NB4 (cell line): Measurements from ENCODE around the gene SYCP2.
"Not testable (repeated sequence)": the region's sequence is repeated elsewhere in the genome, so short reads cannot be mapped to it uniquely, and the experiment has no call there.

Experiments
- DNase-seq: peaks from one replicate; pipeline ENCODE4 v3.0.0; 2010; ENCODE audit warnings: low read depth
- H3K4me3 ChIP-seq: one replicate; pipeline ENCODE4 v1.5.1; 2011; ENCODE audit warnings: mild to moderate bottlenecking, low read depth, low read length, moderate library complexity
- MYC ChIP-seq: IDR thresholded peaks from 2 replicates; pipeline ENCODE4 v1.6.1; 2011; ENCODE audit warnings: low read depth, low read length
- POLR2A ChIP-seq: IDR thresholded peaks from 2 replicates; pipeline ENCODE4 v1.6.1; 2011; ENCODE audit warnings: mild to moderate bottlenecking; ENCODE audit not compliant: insufficient read length; ENCODE audit errors: extremely low read depth
- TF ChIP-seq, protein P1 (sequence below): IDR thresholded peaks from one replicate; pipeline ENCODE4 v1.5.1; 2012; ENCODE audit warnings: low read depth, low read length
- TF ChIP-seq, protein P2 (sequence below): IDR thresholded peaks from 2 replicates; pipeline ENCODE4 v1.6.1; 2011; ENCODE audit warnings: low read depth, low read length

SYCP2 gene

DNA sequence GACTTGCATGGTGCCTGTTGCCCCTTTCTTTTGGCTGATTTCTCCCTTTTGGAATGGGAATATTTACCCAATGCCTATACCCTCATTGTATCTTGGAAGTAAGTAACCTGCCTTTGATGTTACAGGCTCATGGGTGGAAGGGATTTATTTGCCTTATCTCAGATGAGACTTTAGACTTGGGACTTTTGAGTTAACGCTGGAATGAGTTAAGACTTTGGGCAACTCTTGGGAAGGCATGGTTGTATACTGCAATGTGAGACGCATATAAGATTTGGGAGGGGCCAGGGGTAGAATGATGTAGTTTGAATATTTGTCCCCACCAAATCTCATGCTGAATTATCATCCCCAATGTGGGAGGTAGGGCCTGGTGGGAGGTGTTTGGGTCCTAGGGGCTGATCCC, 75.5 kb downstream of the SYCP2 start:
- H3K4me3 ChIP-seq: no peak overlapping the region
- TF ChIP-seq, protein P1, sequence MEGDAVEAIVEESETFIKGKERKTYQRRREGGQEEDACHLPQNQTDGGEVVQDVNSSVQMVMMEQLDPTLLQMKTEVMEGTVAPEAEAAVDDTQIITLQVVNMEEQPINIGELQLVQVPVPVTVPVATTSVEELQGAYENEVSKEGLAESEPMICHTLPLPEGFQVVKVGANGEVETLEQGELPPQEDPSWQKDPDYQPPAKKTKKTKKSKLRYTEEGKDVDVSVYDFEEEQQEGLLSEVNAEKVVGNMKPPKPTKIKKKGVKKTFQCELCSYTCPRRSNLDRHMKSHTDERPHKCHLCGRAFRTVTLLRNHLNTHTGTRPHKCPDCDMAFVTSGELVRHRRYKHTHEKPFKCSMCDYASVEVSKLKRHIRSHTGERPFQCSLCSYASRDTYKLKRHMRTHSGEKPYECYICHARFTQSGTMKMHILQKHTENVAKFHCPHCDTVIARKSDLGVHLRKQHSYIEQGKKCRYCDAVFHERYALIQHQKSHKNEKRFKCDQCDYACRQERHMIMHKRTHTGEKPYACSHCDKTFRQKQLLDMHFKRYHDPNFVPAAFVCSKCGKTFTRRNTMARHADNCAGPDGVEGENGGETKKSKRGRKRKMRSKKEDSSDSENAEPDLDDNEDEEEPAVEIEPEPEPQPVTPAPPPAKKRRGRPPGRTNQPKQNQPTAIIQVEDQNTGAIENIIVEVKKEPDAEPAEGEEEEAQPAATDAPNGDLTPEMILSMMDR: no peak
- TF ChIP-seq, protein P2, sequence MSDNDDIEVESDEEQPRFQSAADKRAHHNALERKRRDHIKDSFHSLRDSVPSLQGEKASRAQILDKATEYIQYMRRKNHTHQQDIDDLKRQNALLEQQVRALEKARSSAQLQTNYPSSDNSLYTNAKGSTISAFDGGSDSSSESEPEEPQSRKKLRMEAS: no peak
- TF ChIP-seq POLR2A (no peak), MYC (no peak)
- no peak for DNase-seq

DNA sequence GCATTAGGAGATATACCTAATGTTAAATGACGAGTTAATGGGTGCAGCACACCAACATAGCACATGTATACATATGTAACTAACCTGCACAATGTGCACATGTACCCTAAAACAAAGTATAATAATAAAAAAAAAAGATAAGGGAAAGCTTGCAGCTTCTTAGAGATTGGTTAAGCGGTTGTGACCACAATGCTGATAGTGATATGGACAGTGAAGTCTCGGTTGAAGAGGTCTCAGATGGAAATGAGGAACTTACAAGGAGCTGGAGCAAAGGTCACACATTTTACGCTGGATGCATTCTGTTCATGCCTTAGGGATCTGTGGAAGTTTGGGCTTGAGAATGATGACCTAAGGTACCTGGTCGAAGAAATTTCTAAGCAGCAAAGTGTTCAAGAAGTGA, 76.5 kb downstream of the SYCP2 start:
- DNase-seq: peak; percentile 23
- not testable (repeated sequence) for H3K4me3 ChIP-seq

DNA sequence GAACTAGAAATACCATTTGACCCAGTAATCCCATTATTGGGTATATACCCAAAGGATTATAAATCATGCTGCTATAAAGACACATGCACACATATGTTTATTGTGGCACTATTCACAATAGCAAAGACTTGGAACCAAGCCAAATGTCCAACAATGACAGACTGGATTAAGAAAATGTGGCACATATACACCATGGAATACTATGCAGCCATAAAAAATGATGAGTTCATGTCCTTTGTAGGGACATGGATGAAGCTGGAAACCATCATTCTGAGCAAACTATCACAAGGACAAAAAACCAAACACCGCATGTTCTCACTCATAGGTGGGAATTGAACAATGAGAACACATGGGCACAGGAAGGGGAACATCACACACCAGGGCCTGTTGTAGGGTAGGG, 76.9 kb downstream of the SYCP2 start:
- DNase-seq, H3K4me3 ChIP-seq: not testable (repeated sequence)

DNA sequence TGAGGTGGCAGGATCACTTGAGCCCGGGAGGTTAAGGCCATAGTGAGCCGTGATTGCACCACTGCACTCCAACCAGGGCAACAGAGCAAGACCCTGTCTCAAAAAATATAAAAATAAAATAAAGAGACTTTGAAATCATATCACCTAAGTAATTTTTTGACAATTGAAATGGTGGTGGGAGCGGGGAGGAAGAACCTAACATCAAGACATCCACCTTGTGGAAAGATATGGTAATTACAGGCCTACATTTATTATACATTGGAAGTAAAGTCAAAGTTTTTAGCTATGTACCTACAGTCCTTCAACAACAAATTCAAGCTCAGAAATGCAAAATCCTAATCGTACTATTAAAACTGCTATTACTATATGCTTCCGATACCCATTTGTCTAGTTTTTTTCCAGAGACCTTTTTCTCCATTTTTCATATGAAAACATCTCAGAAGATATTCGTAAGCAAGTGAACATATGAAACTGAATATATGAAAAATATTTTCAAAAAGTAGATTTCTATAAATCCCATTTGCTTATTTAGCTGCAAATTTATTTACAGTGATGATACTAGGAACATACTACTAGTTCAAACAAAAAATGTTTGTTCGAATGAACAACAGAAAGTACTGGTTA, 83.3 kb downstream of the SYCP2 start:
- DNase-seq: peak; percentile 68
- H3K4me3 ChIP-seq: no peak overlapping the region
- TF ChIP-seq, protein P1: peak; percentile 47
- TF ChIP-seq MYC (no peak), POLR2A (no peak)
- TF ChIP-seq, protein P2: no peak

DNA sequence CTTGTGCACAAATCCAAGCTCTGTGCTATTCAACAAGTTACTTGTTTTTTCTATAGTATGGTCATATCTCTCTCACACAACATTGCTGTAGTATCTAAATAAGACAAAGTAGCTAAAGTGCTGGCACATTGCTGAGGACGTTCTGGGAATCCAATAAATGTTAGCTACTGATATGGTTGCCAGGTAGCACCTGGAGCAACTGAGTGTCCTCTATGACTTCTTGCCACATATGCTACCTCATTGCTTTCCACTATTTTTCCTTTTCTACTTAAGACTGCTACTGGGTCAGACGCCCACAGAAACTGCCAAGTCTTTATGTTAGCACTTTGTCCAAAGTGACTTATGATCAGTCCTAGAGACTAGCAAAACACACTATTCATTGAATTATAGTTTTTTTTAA, 85.3 kb downstream of the SYCP2 start:
- no peak for DNase-seq
- H3K4me3 ChIP-seq: no peak overlapping the region
- TF ChIP-seq, protein P2: no peak
- TF ChIP-seq MYC (no peak), POLR2A (no peak)
- TF ChIP-seq, protein P1: no peak

DNA sequence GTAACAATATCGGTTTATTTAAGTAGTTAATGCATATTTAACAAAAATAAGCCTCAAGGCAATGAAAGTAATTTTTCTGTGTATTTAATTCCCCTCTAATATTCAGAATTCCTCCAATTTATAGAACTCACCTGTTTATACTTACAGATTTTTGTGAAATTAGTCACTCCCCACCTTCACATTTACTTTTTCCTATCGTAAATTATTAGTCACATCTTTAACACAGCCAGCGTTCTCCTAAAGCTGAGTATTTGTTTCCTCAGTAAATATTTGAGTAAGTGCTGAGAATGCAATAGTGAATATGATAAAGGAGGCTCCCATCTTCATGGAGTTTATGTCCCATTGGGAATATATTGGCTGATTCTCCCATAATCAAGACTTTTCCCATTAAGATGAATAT, 88.0 kb downstream of the SYCP2 start:
- no peak overlapping the region for H3K4me3 ChIP-seq
- DNase-seq: no peak
- no peak for TF ChIP-seq POLR2A
- no peak for TF ChIP-seq MYC
- TF ChIP-seq, protein P2: no peak
- TF ChIP-seq, protein P1: no peak

DNA sequence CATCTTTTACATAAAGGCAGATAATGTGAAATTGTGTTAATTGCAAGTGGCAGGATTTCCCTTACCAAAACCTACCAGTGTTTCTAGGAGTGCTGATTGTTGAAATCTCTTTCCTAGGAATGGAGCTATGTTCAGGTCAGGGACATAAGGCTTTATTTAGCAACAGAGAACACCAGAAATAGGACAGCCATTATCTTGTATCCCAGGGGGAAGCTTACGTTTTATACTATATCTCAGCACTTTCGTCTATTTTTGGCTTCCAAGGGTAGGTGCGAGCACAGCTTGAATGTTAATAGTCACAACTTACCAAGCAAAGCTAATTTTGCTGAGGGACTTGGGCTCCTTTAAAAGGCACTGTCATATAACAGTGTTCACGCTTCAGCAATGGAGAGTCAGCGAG, 94.0 kb downstream of the SYCP2 start:
- TF ChIP-seq, protein P2: no peak
- TF ChIP-seq MYC: no peak
- no peak for TF ChIP-seq POLR2A
- TF ChIP-seq, protein P1: no peak
- H3K4me3 ChIP-seq: no peak overlapping the region
- DNase-seq: no peak
